GM13976 (cell line): ENCODE results near the gene LITAF.
A peak's percentile ranks its signal among the peaks of the same experiment; 100 is the strongest.

ENCODE experiments used
- DNase-seq: peaks from one replicate; pipeline ENCODE4 v3.0.0; 2012; ENCODE audit warnings: low spot score
- CTCF ChIP-seq: IDR thresholded peaks from 2 replicates; pipeline ENCODE4 v1.5.1; 2012; ENCODE audit warnings: borderline replicate concordance, mild to moderate bottlenecking; ENCODE audit not compliant: insufficient read depth; ENCODE audit errors: extremely low read depth, missing control alignments, control extremely low read depth
- in situ Hi-C: fragments of 300-500 bp; cut with MboI; formaldehyde crosslinking; loops from one replicate; pipeline ENCODE4 v1.12.0; 2022; ENCODE audit warnings: low sequenced_read_pairs, mixed read lengths, inconsistent platforms; ENCODE audit not compliant: unreplicated experiment

Gene LITAF

GRCh38 chr16:11613381-11614303, 26.9 kb upstream of the LITAF start:
- DNase-seq, result peak; percentile 65
- in situ Hi-C loops, result no loop called here
- no peak for TF ChIP-seq CTCF

- in situ Hi-C loops, result no loop called here
- DNase-seq, result no peak
- no peak for TF ChIP-seq CTCF
Observed at GRCh38 chr16:11612665-11613025, 25.9 kb upstream of the LITAF start.

GRCh38 chr16:11611871-11612664, 25.3 kb upstream of the LITAF start:
- TF ChIP-seq CTCF, result no peak
- DNase-seq, result peak; percentile 56
- in situ Hi-C loops, result no loop called here

GRCh38 chr16:11610580-11610979, 23.9 kb upstream of the LITAF start:
- no peak for DNase-seq
- in situ Hi-C loops, result no loop called here
- TF ChIP-seq CTCF, result no peak

DNA sequence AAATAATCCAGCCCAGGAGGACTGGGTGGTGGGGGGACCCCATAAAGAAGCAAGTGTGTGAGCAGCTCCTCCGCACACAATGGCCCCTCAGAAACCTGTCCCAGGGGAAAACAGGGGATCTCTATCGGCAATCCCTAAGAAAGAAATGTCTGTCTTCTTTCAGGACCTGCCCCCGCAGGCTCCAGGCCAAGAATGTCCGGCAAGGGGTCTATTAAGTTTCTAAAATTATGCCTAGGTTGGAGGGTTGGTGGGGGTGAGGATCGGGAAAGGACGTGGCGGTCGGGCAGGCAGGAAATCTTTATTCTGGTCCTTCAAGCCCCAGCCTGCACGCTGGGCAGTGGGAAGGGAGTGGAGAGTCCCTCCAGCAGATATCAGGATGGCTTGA, 23.4 kb upstream of the LITAF start:
- in situ Hi-C loops, result no loop called here
- no peak for TF ChIP-seq CTCF
- no peak for DNase-seq

GRCh38 chr16:11609474-11610120, 22.9 kb upstream of the LITAF start:
- in situ Hi-C loops, result no loop called here
- no peak for DNase-seq
- TF ChIP-seq CTCF, result no peak
